Activated gamma-delta T cell treated with Interleukin-2 at 50 U/mL for 16 hours (primary cell): ENCODE measurements around the gene CKMT2.

Experiments used
- DNase-seq: peaks from one replicate; pipeline ENCODE4 v3.0.0-alpha.2; 2020

CKMT2 gene

DNA sequence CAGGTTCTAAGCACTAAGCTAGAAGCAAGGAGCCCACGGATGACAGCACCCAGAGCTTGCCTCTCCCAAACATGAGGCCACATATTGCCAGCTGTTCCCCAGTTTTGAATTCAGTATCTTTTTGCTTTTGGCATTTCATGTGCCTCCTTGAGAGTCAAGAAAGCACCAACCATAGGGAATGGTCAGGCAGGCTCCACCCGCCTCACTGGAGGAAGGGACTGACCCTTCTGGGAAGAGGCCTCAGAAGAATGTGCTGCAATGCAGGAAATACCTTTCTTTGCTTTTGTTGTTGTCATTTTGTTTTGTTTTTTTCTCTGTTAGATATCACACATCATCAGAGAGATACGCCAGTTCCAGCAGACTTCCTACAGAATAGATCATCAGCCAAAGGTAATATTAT lies 13.7 kb upstream of the CKMT2 start:
- no peak for DNase-seq

DNA sequence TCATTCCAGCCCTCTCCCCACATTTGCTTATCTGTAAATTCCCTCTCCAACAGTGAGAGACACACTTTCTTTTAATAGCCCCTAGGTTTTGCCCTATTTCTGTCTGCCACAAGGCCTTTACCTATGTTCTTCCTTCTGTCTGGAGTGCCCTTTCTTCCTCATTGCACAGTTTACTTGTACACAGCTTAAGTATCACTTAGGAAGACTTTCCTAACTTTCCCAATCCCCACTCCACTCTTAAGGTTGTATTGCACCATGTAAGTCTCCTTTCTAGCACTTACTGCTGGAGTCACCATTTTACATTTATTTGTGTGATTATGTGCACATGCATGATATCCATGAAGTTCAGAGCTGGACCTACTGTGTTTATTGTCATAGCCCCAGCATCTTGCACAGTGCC lies 10.8 kb upstream of the CKMT2 start:
- no peak for DNase-seq

DNA sequence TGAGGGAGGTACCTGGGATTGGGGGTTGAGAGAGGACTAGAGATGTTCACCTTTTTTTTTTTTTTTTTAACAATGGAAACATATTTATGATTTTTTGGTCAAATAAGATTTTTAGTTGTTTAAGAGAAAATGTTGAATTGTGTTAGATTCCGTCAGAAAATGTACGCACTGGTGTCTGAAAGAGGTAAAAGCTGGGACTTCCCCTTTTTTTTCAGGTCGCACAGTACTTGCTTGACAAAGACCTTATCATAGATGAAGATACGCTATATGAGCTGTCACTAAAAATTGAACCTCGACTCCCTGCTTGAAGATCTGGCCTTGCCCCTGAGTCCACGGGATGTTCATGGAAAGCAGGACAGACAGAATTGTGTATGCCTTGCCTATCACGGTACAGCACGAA lies 7.7 kb upstream of the CKMT2 start:
- no peak for DNase-seq

DNA sequence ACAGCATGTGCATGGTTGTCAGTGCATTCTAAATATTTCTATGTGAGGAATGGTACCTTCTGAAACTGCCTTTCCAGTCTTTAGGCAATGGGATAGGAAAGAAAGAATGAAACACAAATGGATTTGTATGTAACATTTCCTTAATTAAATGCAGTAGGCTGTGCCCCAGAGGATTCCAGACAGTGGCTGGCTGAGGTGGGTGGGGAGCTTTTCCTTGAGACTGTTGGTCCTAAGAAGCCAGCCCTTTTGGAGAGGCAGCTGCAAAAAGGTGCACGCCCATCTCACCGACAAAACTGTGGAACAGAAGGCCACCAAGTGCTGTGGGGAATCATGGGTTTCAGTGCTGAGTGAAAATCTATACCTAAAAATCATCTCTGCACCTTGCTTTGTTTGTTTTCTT lies 6.8 kb upstream of the CKMT2 start:
- no peak for DNase-seq

DNA sequence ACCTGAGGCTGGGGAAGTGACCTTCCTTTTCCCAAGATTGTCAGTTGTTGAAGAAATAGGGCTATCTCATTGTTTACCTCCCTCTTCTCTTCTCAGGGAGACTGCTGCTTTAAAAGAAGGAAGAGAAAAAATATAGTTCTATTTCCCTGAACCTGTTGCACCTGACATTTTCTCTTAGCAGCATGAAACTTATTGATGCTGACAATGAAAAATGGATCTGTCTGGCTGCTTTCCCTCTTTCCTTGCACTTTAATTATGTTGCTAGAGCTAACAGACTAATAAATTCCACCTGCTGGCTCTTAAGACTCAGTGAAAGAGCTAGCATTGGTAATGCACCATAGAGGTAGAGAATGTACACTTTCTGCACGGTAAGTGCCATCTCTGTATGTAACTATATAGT lies 6.2 kb upstream of the CKMT2 start:
- DNase-seq: no peak

DNA sequence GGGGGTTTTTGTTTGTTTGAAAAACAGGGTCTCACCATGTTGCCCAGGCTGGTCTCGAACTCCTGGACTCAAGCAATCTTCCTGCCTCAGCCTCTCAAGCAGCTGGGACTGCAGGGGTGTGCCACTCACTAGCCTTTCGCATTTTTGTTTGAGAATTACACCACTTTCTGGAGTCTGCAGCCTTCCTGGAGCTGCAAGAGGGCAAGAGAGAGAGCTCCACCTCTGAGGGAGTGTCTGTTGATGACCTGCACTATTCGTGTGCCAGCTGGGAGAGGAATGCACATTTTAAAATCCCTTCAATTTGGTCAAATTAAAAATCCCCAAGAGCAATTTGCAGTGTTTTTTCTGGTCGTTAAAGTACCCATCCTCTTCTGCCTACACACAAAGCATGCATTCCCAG lies 5.0 kb upstream of the CKMT2 start:
- no peak for DNase-seq

DNA sequence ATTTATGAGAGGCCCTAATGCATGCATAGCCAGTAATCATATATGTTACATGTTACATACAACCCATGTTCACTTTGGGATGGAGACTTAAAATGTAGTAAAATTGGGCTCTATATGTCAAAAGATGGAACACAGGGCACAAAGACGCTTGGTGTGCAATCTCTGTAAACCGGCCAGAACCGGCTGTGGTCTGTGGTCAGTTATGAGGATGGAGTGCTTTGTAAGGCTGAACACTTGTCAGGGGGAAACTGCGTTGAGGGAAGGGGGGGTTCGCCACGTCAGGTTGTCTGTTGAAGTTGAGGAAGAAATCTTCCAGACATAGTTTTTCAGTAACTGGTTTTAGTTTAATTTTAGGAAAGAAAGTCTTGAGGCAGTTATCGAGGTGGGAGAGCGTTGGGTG lies 2.7 kb upstream of the CKMT2 start:
- no peak for DNase-seq

DNA sequence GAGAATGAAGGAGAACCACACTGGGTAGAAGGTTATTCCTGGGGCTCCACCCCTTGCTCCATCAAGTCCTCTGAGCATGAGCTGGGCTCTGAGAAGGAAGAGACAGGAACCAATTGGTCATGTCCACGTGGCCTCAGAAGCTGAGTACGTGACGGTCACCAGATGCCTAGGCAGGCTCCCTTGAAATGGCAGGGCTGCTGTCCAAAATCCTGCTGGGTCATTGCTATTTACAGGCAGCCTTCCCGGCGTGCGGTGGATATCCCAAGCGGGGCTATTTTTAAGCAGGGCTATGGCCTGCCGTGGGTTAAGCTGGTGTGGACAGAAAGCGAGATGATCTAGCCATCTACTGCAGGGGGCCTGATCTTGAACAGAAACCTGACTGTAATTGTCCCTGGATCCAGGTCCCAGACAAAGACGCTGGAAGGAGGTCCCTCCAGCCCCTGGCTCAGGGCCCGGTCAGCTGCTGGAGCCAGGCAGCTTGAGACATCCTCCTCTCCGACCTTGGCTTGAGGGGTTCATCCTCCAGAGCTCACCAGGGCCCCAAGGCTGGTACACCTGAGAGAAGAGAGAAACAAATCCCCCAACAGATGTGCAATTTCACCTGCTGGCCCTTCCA lies 550 bp upstream of the CKMT2 start:
- DNase-seq: no peak

DNA sequence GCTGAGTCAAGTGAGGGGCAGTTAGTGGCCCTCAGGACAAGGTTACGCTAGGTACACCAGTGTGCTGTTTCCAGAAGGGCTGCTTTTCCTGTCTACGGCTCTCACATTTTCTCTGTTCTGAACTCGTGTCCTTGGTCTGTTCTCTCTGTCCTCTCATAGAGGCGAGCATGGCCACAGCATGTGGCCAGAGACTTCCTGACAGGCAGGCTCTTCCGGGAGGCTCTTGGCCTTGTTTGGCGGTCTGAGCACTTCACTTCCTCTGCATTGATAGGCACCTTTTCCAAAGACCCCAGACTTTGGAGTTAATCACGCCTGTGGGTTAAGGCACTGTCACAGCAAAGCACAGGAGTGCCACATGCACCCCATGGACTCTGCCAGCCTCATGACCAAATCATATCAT lies 1.2 kb downstream of the CKMT2 start:
- DNase-seq: no peak

DNA sequence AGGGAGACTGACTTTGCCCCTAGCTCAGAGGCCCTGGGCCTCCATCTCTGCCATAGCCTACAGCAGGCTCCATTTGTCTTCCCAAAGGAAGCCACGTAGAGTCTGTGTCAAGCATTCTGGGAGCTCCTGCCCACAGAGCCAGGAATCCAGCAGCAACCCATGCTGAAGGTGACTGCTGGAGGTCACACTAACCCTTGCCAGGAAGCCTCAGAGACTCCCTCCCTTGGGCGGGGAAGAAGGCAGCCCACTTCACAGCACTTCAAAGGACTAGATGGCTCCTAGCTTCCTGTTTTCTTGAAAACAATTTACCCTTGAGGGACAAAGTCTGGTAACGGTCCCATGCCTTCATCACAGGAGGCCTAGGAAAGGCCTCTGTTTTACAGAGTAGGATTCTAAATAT lies 1.7 kb downstream of the CKMT2 start:
- no peak for DNase-seq

DNA sequence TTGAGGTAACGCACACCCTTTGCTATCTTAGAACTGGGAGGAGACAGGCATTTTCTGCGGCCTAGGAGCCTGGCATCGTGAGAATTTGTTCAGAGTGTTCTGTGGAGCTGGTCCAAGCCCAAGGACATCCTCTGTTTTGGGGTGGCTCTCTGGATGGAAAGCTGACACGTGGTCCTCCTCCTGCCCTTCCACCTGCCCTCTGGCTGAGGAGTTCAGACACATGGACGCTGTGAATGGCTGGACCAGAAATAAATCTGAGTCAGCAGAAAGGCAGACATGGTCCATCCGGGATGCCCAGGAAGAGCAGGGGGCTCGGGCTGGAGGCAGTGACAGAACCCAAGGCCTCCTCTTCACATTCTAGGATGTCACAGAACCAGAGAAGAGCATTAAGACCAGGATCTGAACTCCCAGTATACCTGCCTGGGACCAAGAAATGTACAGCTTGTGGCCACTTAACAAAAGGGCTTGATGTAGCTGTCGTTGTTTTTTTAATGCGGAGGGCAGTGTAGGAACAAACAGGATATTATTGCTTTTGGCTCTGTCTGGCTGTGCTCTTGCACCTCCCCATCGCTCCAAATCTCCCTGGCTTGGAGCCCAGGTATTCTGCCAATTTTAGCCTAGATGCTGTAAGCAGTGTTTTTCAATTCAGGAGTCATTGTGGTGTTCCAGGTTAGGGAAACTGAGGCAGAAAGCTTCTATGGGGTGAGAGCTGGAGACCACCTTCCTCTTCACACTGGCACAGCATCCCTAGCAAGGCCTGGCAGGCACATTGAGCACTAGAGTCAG lies 2.4 kb downstream of the CKMT2 start:
- no peak for DNase-seq

DNA sequence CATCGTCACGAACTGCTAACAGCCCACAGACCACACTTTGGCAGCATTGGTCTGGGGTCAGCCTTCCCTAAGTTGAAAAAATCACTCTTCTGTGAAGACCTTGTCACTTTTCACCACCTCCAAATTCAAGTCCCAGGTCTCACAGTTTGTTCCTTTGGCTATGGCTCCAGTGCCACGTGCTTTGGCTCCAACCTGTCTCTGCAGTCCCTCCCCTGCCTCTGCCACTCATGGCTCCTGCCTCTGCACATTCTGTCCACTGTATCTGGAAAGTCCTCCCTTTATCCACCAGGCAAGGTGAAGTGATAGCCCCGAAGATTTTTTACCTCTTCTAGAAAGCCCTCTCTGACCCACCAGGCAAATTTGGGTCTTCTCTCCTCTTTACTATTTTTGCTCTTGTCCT lies 5.3 kb downstream of the CKMT2 start:
- DNase-seq: no peak

DNA sequence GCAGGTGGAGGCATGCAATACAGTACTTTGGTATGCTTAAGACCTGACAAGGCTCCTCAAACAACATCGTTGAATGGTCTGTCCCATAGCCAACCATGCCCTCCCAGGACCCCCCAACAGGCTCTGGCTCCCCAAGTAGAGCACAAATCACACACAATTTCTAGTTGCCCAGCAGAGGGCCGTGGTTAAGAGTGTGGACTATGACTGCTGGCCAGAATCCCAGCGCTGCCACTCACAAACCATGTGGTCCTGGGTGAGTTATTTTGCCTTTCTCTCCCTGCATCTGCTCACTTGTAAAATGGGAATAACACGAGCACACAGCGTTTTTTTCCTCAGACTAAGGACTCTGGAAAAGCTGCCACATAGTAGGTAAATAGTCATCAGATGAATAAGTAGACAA lies 6.5 kb downstream of the CKMT2 start:
- DNase-seq: no peak

DNA sequence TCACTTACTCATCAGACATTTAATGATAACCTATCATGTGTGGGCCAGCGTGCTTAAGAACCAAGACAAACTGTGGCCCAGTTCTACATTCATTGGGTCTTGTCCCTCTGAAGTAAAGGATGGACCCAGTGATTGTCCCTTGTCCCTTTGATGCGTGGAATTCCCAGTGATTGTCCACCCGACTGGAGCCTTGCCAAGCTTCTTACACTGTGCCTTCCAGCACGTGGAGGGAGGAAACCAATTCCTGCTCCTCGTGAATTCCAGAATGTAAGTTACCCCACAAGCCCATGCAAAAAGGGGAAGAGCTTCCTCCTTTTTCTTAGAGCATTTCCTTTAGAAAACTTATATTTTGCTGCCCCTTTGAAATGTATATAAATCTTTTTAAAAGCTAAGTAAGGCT lies 7.9 kb downstream of the CKMT2 start:
- DNase-seq: no peak

DNA sequence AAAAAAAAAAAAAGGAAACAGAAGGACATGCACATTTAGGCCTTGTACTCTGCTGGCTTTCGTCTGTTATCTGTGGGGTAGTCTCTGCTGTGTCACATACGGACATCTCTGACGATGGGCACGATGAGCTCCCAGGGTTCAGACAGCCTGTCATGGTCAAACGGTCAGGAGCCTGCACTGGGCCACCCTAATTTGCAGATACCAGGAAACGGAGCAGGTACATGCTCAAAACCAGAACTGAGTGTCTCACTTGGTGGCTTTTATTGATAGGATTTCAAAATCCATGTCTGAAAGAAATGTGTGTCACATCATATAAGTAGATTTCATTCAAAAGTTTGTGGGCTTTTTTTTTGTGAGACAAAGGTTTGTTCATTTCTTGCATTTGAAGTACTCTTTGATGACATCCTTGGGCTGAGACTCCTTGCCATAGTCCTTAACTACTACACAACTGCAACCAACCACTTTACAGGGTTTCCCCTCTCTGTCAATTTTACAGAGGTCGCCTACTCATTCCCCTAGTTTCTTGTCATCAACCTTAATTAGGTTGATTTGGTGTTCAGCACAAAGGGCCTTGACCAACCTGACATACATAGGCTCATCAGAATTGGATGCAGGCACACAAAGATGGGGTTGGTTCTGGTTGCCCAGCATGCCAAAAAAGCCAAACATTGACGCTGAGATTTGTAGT lies 9.0 kb downstream of the CKMT2 start:
- DNase-seq: no peak

DNA sequence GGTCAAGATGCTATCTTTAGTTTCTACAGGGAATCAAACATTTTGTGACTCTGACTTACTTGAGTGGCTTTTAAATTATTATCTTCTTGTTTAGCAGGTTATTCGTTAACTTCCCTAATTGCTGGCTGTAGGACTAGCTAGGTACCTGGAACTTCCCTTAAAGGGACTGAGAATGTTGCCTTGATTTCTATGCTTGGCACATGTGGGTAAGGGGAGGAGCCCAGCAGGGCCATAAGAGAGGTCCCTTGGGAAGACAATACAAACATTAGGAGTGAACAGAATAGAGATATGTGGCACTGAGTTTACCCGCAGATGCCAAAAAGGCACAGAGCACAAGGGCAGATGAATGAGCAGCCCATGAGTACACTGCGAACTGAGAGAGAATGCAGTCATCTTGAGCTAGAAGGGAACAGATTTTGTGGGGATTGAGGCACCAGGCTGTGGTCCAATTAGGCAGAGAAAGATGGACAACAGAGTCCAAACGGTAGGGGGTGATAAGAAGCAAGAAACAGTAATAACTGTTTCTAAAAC lies 9.8 kb downstream of the CKMT2 start:
- no peak for DNase-seq

DNA sequence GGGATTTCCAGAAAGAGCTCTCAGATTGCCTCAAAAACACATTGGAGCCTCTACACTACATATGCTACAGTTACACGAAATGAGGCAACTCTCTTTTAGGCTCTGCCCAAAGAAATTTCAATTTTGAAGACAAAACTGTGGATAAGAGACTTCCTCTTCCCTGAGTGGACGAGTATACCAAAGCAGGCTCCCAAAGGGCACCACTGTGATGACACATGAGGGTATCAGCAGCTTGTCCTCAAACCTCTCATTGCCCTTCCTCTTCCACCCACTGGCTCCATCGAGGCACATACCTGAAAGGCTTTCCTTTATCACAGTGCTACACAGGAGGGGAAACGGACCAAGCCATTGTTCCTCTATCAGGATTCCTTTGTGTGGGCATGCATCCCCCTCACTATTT lies 11.3 kb downstream of the CKMT2 start:
- DNase-seq: no peak

DNA sequence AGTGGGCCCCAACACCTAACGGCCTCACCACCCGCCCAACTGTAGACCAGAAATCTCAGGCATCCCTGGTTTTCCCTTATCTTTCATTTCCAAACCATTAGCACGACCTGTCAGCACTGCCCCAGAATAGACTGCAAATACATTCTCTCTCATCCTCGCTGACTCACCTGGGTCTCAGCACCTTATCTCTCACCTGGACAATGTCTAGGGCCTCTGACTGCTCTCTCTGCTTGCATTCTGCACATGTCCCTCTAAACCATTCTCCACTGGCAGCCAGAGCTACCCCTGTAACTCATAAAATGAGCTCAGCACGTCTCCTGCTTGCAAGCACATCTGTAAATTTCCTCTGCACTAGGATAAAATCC lies 12.7 kb downstream of the CKMT2 start:
- no peak for DNase-seq

DNA sequence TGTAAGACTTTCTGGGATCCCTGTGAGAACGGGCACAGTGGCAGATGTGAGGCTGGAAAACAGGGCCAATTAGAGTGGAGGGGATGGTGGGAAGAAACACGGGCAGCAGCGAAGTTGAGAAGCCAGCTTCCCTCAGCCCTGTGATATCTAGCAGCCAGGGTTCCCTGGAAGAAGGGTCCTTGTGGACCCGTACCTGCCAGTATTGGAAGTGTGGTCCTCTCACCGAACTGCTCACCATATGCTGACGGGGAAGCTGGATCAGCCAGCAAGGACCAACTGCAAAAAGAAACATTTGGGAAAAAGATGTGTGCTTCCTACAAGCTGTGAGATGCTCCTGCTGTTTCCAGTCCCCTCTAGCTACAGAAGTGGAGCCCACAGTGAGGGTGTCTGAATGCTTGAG lies 13.6 kb downstream of the CKMT2 start:
- no peak for DNase-seq

DNA sequence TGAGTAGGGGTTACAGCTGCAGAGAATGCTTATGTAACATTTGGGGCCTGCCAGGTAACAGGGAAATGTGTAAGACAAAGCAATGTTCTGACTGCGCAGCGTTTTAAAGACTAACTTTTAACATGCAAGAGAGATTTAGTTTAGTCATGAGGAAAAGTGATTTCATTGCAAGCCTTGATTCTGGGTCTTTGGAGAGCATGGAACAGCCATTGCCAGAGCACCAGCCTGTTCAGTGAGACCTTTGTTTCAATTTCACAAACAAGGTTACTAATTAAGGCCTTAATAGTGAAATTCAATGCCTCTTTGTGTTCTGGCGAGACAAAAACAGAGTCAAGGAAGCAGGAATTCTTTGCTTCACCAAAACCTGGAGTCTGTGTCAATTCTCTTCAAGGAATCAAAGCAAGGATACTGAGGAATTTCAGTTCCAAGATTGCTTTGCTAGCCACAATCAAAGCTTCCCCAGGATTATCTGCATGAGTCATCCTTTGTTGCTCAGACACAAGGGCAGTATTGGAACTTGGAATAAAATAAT lies 14.4 kb downstream of the CKMT2 start:
- no peak for DNase-seq

DNA sequence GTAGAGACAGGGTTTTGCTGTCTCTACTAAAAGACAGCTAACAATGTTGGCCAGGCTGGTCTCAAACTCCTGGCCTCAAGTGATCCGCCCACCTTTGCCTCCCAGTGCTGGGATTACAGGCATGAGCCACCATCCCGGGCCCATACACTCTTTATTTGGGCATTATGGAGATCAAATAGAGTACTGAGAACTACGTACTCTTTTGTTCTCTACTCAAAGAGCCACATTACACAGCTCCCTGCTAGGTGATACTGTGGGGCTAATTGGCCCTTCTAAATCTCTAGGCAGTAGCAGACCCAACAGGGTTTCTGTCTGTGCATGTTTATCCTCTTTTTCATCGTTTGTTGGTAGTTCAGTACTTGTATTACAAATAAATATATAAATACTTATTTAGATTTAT lies 16.1 kb downstream of the CKMT2 start:
- DNase-seq: no peak

DNA sequence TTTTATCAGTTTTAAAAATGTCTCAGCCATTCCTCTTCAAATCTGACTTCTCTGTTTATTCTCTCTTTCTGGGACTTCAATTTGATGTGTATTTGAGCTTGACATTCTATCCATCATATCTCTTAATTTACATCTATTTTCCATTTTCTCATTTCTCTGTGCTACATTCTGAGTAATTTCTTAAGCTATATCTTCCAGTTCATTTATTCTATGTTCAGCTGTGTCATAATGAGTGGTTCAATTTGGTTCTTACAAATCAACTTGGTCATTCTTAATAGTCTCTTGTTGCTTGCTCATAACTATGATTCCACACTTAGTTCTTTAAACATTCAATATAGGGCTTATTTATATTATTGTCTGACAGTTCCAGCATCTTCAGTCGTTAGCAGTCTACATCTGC lies 16.9 kb downstream of the CKMT2 start:
- no peak for DNase-seq

DNA sequence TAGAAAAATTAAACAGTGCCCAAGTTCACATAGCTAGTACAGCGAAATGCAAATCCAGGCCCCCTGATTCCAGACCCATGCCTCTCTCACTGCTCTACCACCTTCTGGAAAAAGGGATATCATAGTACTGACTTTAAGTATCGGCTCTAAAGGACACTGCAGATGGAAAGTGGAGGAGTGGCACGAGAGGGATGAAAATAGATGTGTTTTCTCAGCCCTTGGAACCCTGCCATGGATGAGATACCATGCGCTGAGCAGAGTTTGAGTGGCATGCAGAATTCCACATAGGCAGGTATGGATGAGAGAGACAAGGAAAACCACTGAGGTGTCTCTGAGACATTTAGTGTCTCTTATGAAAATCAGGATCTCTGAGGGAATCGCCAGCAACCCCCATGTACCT lies 18.8 kb downstream of the CKMT2 start:
- DNase-seq: no peak

DNA sequence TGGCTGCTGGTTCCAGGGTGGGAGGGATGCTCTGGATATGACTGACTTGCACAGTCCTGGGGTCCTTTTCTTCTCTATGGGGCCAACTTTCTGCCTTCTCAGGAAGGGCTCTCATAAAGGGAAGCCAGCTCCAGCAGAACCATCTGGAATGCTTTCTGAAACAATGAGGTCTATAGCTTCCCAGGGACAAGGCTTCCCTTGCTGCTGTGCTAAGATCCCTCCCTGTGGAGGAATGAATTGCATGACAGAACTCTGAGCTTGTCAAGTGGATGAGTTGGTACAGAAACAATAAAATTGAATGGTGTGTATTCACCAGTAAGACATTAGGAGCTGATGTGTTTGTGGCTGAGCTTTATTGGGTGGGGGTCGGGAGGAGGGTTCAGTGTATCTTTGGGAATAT lies 19.8 kb downstream of the CKMT2 start:
- no peak for DNase-seq
